Measurements from ENCODE around the gene HSPA13. TPM values are rescaled to one million over a fixed set of nuclear protein-coding genes. Genes with fewer than 3 reads are reported as not detected.

HSPA13 gene
- total RNA-seq, 4 donors from 2014 or later: 1.9 to 20.7 (median 13.6) TPM

DNA sequence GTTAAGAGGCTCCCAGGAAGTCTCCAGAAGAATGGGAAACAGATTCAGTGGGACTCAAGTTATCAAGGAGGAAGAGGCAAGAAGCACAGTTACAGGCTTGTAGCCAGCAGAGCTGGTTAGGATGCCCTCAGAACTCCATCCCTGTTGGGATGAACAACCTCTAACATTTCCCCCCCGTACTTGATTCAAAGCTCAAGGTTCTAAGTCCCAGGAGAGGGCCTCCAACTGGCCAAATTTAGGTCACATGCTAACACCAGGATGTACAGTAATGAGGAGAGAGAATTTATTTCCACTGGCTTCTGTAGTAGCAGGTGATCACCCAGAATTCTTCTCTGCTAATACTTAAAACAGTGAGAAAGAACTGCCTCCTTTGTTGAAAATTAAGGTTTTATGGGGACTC, 22.3 kb upstream of the HSPA13 start:
- 61% methylated on average over 1 of the region's 1 CpG; no CpG with 5 or more reads in 1 of the 2 donors for WGBS, 2 donors (ENCODE audit: low coverage in 1 of 2)
- DNase-seq: no peak
- in situ Hi-C loops (cut with MboI; ENCODE audit: low pct_ligation_motif_present in 1 of 4, low pct_unique_long_range_greater_than_20kb in 1 of 4, low sequenced_read_pairs in 3 of 4): loop anchor here in 3 of 4 donors (10.0 to 25.0 kb wide), 3 partner anchors 1082 to 1190 kb away; no protein-coding TSS in a partner anchor
- Histone ChIP-seq H3K4me3 (no peak overlapping the region), H3K36me3 (no peaks in the 10 kb centered on the region), H3K4me1 (no peaks in the 10 kb centered on the region), H3K27ac (no peak overlapping the region), H3K9me3 (no peaks in the 10 kb centered on the region), H3K27me3 (no peaks in the 10 kb centered on the region)
- intact Hi-C loops (cut with DNase I; ENCODE audit: low total_unique reads): no loop called here
- TF ChIP-seq POLR2A (IDR thresholded peaks at IDR 0.05) (no peak), POLR2AphosphoS5 (IDR thresholded peaks at IDR 0.05) (no peak), EP300 (IDR thresholded peaks at IDR 0.05; ENCODE audit: low read depth) (no peak)
- TF ChIP-seq, protein P1, sequence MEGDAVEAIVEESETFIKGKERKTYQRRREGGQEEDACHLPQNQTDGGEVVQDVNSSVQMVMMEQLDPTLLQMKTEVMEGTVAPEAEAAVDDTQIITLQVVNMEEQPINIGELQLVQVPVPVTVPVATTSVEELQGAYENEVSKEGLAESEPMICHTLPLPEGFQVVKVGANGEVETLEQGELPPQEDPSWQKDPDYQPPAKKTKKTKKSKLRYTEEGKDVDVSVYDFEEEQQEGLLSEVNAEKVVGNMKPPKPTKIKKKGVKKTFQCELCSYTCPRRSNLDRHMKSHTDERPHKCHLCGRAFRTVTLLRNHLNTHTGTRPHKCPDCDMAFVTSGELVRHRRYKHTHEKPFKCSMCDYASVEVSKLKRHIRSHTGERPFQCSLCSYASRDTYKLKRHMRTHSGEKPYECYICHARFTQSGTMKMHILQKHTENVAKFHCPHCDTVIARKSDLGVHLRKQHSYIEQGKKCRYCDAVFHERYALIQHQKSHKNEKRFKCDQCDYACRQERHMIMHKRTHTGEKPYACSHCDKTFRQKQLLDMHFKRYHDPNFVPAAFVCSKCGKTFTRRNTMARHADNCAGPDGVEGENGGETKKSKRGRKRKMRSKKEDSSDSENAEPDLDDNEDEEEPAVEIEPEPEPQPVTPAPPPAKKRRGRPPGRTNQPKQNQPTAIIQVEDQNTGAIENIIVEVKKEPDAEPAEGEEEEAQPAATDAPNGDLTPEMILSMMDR (IDR thresholded peaks at IDR 0.05): no peak

DNA sequence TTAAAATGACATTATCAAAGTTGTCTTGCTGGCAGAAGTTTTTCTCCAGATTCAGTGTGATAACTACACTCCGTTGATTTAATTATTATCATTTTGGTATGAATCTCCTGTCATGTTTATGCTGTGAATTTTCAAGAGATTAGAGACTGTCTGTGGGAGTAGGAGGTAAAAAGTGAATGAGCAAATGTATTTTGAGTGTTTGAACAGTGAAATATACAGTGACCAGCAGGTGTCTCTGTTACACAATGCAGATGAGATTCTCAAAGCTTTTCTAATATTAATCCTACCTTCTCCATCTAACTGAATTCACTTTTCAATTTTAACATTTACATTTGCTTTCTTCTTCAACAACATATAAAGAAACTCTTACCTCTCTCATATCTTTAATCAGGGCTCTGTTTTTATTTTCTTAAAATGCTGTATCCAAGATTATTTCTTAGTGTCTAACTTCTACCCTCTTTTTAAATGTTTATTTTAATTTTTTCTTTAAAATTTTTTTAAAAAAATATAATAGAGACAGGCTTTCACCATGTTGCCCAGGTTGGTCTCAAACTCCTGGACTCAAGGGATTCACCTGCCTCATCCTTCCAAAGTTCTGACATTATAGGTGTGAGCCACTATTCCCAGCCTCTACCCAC, 20.9 kb upstream of the HSPA13 start:
- intact Hi-C loops (cut with DNase I; ENCODE audit: low total_unique reads) (no loop called here), in situ Hi-C loops (cut with MboI; ENCODE audit: low pct_ligation_motif_present in 1 of 4, low pct_unique_long_range_greater_than_20kb in 1 of 4, low sequenced_read_pairs in 3 of 4) (loop anchor here in 3 of 4 donors (10.0 to 25.0 kb wide), 3 partner anchors 1084 to 1191 kb away; no protein-coding TSS in a partner anchor)
- H3K27ac ChIP-seq: no peak overlapping the region
- H3K36me3 ChIP-seq: no peaks in the 10 kb centered on the region
- 9 to 13% methylated on average over 1 of the region's 1 CpG for WGBS, 2 donors (ENCODE audit: low coverage in 1 of 2)
- no peaks in the 10 kb centered on the region for H3K27me3 ChIP-seq
- no peak for TF ChIP-seq POLR2AphosphoS5 (IDR thresholded peaks at IDR 0.05)
- TF ChIP-seq, protein P1 (IDR thresholded peaks at IDR 0.05): peak; percentile 47 to 56 (median 50)
- no peak for DNase-seq
- H3K4me3 ChIP-seq: no peak overlapping the region
- no peaks in the 10 kb centered on the region for H3K9me3 ChIP-seq
- H3K4me1 ChIP-seq: no peaks in the 10 kb centered on the region

DNA sequence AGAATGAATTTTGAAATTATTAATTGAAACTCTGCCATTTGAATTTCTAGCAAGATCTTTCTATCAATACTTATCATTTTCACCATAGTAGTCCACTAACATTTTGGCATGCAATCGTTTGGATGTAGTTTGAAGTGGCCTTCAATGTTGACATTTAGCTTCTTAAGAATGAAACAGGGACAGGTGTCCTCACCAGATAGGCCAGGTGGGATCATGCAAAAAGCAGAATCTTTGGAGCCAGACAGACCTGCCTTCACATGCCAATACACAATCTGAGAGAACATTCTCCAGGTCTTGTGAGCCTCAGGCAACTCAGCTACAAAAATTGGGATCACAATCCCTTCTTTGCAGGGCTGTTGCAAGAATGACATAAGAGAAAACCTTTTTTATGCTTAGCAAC, 18.3 kb upstream of the HSPA13 start:
- Histone ChIP-seq H3K4me1 (no peaks in the 10 kb centered on the region), H3K36me3 (no peaks in the 10 kb centered on the region), H3K4me3 (no peak overlapping the region), H3K27ac (no peak overlapping the region), H3K9me3 (no peaks in the 10 kb centered on the region), H3K27me3 (no peaks in the 10 kb centered on the region)
- intact Hi-C loops (cut with DNase I; ENCODE audit: low total_unique reads): no loop called here
- WGBS, 2 donors (ENCODE audit: low coverage in 1 of 2): 38 to 70% methylated on average over 1 of the region's 1 CpG
- TF ChIP-seq POLR2AphosphoS5 (IDR thresholded peaks at IDR 0.05): no peak
- no peak for DNase-seq
- in situ Hi-C loops (cut with MboI; ENCODE audit: low pct_ligation_motif_present in 1 of 4, low pct_unique_long_range_greater_than_20kb in 1 of 4, low sequenced_read_pairs in 3 of 4): loop anchor here in 3 of 4 donors (10.0 to 25.0 kb wide), 3 partner anchors 1086 to 1194 kb away; no protein-coding TSS in a partner anchor

DNA sequence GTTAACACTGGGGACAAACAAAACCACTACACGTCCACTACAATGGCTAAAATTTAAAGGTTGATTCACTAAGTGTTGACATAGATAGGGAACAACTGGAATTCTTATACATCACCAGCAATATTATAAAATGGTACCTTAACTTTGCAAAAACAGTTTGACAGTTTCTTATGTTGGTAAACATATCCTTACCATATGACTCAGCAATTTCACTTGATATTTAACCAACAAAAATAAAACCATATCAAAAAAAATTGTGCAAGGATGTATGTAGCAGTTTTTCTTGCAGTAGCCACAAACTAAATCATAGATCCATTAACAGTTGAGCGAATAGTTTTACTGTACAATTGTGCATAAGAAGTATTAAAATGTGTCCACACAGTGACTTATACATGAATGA, 5.3 kb upstream of the HSPA13 start:
- H3K27ac ChIP-seq: no peak overlapping the region
- no peak overlapping the region for H3K4me3 ChIP-seq
- 85 to 88% methylated on average over 2 of the region's 2 CpGs for WGBS, 2 donors (ENCODE audit: low coverage in 1 of 2)
- no peaks in the 10 kb centered on the region for H3K36me3 ChIP-seq
- no peaks in the 10 kb centered on the region for H3K9me3 ChIP-seq
- peaks cover 0 to 9% (median 5%) of the 10 kb centered on the region in 4 donors for H3K4me1 ChIP-seq
- in situ Hi-C loops (cut with MboI; ENCODE audit: low pct_ligation_motif_present in 1 of 4, low pct_unique_long_range_greater_than_20kb in 1 of 4, low sequenced_read_pairs in 3 of 4) (loop anchor here in 1 of 4 donors (25.0 kb wide), 1 partner anchor 1099 kb away; no protein-coding TSS in a partner anchor), intact Hi-C loops (cut with DNase I; ENCODE audit: low total_unique reads) (loop anchor here (10.0 kb wide), 1 partner anchor 1347 kb away; no protein-coding TSS in a partner anchor)
- H3K27me3 ChIP-seq: no peaks in the 10 kb centered on the region
- TF ChIP-seq POLR2AphosphoS5 (IDR thresholded peaks at IDR 0.05): no peak
- TF ChIP-seq, protein P1 (IDR thresholded peaks at IDR 0.05): no peak
- no peak for TF ChIP-seq EP300 (IDR thresholded peaks at IDR 0.05; ENCODE audit: low read depth)
- no peak for TF ChIP-seq POLR2A (IDR thresholded peaks at IDR 0.05)
- no peak for DNase-seq
